ENCODE measurements around the gene RPS6KB1.
"Not testable (repeated sequence)": the region's sequence is repeated elsewhere in the genome, so short reads cannot be mapped to it uniquely, and the experiment has no call there.

RPS6KB1 gene

GRCh38 chr17:59853168-59853918 lies 39.6 kb upstream of the RPS6KB1 start:
- no peaks in the 10 kb centered on the region for H3K4me1 ChIP-seq (ENCODE audit: control insufficient read depth, insufficient read depth, low read length)
- H3K27ac ChIP-seq (ENCODE audit: insufficient read depth, low read depth, low read length, poor library complexity, severe bottlenecking) = no peak overlapping the region
- H3K4me3 ChIP-seq (ENCODE audit: insufficient read depth, low read depth, low read length) = no peak overlapping the region
- no peaks in the 10 kb centered on the region for H3K9me3 ChIP-seq (ENCODE audit: control insufficient read depth, low read length)
- 82 to 86% methylated on average over 14 of the region's 14 CpGs for WGBS, 2 experiments
- H3K36me3 ChIP-seq (ENCODE audit: control insufficient read depth, insufficient read depth, low read length) = no peaks in the 10 kb centered on the region
- H3K27me3 ChIP-seq (ENCODE audit: control insufficient read depth, insufficient read depth, low read length, poor library complexity, severe bottlenecking) = no peaks in the 10 kb centered on the region

DNA sequence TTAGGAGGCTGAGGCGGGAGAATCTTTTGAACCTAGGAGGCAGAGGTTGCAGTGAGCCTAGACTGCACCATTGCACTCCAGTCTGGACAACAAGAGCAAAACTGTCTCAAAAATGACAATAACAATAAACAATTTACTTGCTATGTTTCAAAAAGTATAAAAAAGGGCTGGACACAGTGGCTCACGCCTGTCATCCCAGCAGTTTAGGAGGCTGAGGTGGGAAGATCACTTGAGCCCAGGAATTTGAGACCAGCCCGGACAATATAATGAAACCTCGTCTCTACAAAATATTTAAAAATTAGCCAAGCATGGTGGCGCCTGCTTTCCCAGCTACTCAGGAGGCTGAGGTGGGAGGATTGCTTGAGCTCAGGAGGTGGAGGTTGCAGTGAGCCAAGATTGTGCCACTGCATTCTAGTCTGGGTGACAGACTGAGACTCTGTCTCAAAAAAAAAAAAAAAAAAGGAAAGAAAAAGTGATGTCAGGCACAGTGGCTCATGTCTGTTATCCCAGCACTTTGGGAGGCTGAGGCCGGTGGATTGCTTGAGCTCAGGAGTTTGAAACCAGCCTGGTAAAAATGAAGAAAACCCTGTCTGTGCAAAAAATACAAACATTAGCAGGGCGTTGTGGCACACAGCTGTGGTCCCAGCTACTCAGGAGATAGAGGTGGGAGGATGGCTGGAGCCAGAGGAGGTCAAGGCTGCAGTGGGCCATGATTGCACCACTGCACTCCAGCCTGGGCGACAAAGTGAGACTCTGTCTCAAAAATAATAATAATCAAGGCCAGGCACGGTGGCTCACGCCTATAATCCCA lies 38.8 kb upstream of the RPS6KB1 start:
- not testable (repeated sequence) for H3K27me3 ChIP-seq (ENCODE audit: control insufficient read depth, insufficient read depth, low read length, poor library complexity, severe bottlenecking); H3K27ac ChIP-seq (ENCODE audit: insufficient read depth, low read depth, low read length, poor library complexity, severe bottlenecking); H3K36me3 ChIP-seq (ENCODE audit: control insufficient read depth, insufficient read depth, low read length); H3K9me3 ChIP-seq (ENCODE audit: control insufficient read depth, low read length); H3K4me1 ChIP-seq (ENCODE audit: control insufficient read depth, insufficient read depth, low read length); H3K4me3 ChIP-seq (ENCODE audit: insufficient read depth, low read depth, low read length)
- WGBS, 2 experiments = 93 to 95% methylated on average over 10 of the region's 10 CpGs

DNA sequence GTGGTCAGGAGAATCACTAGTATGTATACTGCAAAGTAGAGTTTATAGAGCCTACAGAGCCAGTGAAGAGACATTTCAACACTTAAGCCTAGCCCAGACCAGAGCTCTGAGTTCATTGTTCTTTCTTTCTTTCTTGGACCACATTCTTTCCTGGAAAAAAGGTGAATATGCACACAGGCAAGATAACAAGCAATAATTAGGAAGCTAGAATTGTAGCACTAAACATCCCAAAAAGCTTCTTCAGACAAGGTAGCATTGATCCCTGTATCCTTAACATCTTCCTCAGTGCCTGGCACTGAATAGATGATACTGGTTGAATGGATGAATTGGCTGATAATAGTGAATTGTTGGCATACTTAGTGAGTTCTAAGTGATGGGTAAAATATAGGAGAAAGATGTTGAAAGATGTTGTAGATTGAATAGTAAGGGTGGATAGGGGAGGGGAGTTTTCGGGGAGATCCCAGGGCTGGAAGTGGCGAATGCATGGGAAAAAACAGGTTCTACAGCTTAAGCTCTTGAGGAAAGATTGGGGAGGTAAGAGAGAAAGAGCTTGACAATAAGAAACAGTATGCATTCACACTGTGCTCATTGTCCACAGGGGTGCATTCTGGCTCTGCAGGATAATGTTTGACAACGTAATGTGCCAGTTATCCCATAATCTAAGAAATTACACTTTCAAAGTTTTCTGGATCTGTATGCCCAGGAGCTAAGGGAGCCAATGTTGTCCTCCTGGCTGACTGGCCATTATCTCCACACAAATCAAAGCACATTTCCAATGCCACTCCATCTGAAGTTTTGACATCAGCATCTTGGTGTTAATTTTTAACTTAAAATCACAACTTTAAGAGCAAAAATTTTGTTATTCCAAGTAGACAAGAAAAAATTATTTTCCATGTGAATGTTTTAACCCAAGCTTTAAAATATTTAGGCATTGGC lies 35.8 kb upstream of the RPS6KB1 start:
- Histone ChIP-seq H3K4me3 (ENCODE audit: insufficient read depth, low read depth, low read length) (no peak overlapping the region), H3K36me3 (ENCODE audit: control insufficient read depth, insufficient read depth, low read length) (no peaks in the 10 kb centered on the region), H3K27me3 (ENCODE audit: control insufficient read depth, insufficient read depth, low read length, poor library complexity, severe bottlenecking) (no peaks in the 10 kb centered on the region), H3K9me3 (ENCODE audit: control insufficient read depth, low read length) (no peaks in the 10 kb centered on the region), H3K27ac (ENCODE audit: insufficient read depth, low read depth, low read length, poor library complexity, severe bottlenecking) (no peak overlapping the region), H3K4me1 (ENCODE audit: control insufficient read depth, insufficient read depth, low read length) (no peaks in the 10 kb centered on the region)
- WGBS, 2 experiments = 76 to 81% methylated on average over 3 of the region's 3 CpGs

DNA sequence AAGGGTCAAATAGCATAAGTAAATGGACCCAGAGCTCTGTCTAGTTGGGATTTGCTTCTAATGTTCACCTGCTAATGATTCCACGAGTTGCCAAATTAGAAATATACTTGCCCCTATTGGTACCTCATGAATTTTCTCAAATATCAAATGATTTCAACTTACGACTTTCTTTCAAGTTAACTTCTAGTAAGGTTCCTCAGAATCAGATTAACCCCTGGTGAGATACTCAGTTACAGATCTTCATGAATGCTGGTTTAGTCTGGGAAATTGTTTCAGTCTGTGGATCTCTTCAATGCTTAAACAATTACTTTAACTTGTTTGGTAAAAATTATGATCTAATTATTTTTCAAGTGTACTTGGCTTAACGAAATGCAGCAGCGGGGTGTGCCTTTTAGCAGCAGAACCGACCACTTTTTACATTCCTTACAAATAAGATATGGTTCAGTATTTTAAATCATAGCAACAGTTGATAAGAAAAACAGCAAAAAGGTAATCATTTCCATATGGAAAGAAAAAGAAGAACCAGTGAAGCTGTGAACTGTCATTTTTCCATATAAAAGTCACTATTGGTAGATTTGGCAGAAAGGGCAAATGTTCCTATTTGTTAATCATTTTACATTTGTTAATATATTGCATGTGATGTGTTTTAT lies 34.6 kb upstream of the RPS6KB1 start:
- WGBS, 2 experiments = 92 to 93% methylated on average over 2 of the region's 5 CpGs
- Histone ChIP-seq H3K9me3 (ENCODE audit: control insufficient read depth, low read length) (no peaks in the 10 kb centered on the region), H3K27ac (ENCODE audit: insufficient read depth, low read depth, low read length, poor library complexity, severe bottlenecking) (no peak overlapping the region), H3K4me1 (ENCODE audit: control insufficient read depth, insufficient read depth, low read length) (no peaks in the 10 kb centered on the region), H3K4me3 (ENCODE audit: insufficient read depth, low read depth, low read length) (no peak overlapping the region), H3K27me3 (ENCODE audit: control insufficient read depth, insufficient read depth, low read length, poor library complexity, severe bottlenecking) (no peaks in the 10 kb centered on the region), H3K36me3 (ENCODE audit: control insufficient read depth, insufficient read depth, low read length) (no peaks in the 10 kb centered on the region)

DNA sequence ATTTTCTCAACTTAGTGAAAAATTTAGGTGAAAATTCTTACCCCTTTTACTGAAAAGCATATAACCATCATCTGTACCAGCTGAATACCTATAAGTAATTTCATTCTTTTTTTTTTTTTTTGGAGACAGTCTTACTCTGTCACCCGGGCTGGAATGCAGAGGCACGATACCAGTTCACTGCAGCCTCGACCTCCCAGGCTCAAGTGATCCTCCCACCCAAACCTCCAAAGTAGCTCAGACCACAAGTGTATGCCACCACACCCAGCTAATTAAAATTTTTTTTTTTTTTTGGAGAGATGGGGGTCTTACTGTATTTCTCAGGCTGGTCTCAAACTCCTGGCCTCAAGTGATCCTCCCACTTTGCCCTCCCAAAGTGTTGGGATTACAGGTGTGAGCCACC lies 34.0 kb upstream of the RPS6KB1 start:
- Histone ChIP-seq H3K27ac (ENCODE audit: insufficient read depth, low read depth, low read length, poor library complexity, severe bottlenecking) (no peak overlapping the region), H3K36me3 (ENCODE audit: control insufficient read depth, insufficient read depth, low read length) (no peaks in the 10 kb centered on the region), H3K9me3 (ENCODE audit: control insufficient read depth, low read length) (no peaks in the 10 kb centered on the region), H3K4me1 (ENCODE audit: control insufficient read depth, insufficient read depth, low read length) (no peaks in the 10 kb centered on the region), H3K27me3 (ENCODE audit: control insufficient read depth, insufficient read depth, low read length, poor library complexity, severe bottlenecking) (no peaks in the 10 kb centered on the region), H3K4me3 (ENCODE audit: insufficient read depth, low read depth, low read length) (no peak overlapping the region)
- 90 to 91% methylated on average over 3 of the region's 3 CpGs for WGBS, 2 experiments

GRCh38 chr17:59859444-59860025 lies 33.4 kb upstream of the RPS6KB1 start:
- H3K4me3 ChIP-seq (ENCODE audit: insufficient read depth, low read depth, low read length) = no peak overlapping the region
- peaks cover 3% of the 10 kb centered on the region for H3K36me3 ChIP-seq (ENCODE audit: control insufficient read depth, insufficient read depth, low read length)
- no peaks in the 10 kb centered on the region for H3K4me1 ChIP-seq (ENCODE audit: control insufficient read depth, insufficient read depth, low read length)
- H3K9me3 ChIP-seq (ENCODE audit: control insufficient read depth, low read length) = no peaks in the 10 kb centered on the region
- H3K27me3 ChIP-seq (ENCODE audit: control insufficient read depth, insufficient read depth, low read length, poor library complexity, severe bottlenecking) = no peaks in the 10 kb centered on the region
- H3K27ac ChIP-seq (ENCODE audit: insufficient read depth, low read depth, low read length, poor library complexity, severe bottlenecking) = no peak overlapping the region
- 87 to 92% methylated on average over 2 of the region's 2 CpGs for WGBS, 2 experiments

GRCh38 chr17:59863616-59864015 lies 29.3 kb upstream of the RPS6KB1 start:
- no peak overlapping the region for H3K27ac ChIP-seq (ENCODE audit: insufficient read depth, low read depth, low read length, poor library complexity, severe bottlenecking)
- peaks cover 3% of the 10 kb centered on the region for H3K36me3 ChIP-seq (ENCODE audit: control insufficient read depth, insufficient read depth, low read length)
- 96 to 97% methylated on average over 2 of the region's 3 CpGs for WGBS, 2 experiments
- H3K4me1 ChIP-seq (ENCODE audit: control insufficient read depth, insufficient read depth, low read length) = no peaks in the 10 kb centered on the region
- H3K4me3 ChIP-seq (ENCODE audit: insufficient read depth, low read depth, low read length) = no peak overlapping the region
- no peaks in the 10 kb centered on the region for H3K9me3 ChIP-seq (ENCODE audit: control insufficient read depth, low read length)
- no peaks in the 10 kb centered on the region for H3K27me3 ChIP-seq (ENCODE audit: control insufficient read depth, insufficient read depth, low read length, poor library complexity, severe bottlenecking)

- H3K4me3 ChIP-seq (ENCODE audit: insufficient read depth, low read depth, low read length) = no peak overlapping the region
- H3K36me3 ChIP-seq (ENCODE audit: control insufficient read depth, insufficient read depth, low read length) = no peaks in the 10 kb centered on the region
- H3K27me3 ChIP-seq (ENCODE audit: control insufficient read depth, insufficient read depth, low read length, poor library complexity, severe bottlenecking) = no peaks in the 10 kb centered on the region
- H3K9me3 ChIP-seq (ENCODE audit: control insufficient read depth, low read length) = no peaks in the 10 kb centered on the region
- H3K4me1 ChIP-seq (ENCODE audit: control insufficient read depth, insufficient read depth, low read length) = no peaks in the 10 kb centered on the region
- H3K27ac ChIP-seq (ENCODE audit: insufficient read depth, low read depth, low read length, poor library complexity, severe bottlenecking) = no peak overlapping the region
- 84 to 89% methylated on average over 1 of the region's 1 CpG for WGBS, 2 experiments
These were observed 23.0 kb upstream of the RPS6KB1 start for GRCh38 chr17:59869941-59870218.

DNA sequence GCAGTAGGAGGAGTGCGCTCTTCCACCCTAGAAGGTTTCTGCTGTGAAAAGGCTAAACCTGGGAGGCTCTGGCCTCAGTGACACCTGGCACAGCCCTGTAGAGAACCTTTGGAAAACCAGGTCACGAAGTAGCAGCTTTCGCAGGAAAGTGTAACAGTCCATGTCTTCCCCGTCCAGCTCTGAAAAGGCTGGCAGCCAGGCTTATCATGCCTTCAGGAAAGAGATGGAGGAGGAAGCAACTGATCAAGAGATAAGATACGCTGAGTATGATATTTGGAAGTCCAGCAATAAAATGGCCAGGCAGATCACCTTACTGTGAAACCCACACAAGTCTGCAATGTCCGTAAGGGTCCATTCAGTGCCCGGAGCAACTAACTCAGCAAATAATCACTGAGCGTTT lies 22.4 kb upstream of the RPS6KB1 start:
- Histone ChIP-seq H3K36me3 (ENCODE audit: control insufficient read depth, insufficient read depth, low read length) (peaks cover 6% of the 10 kb centered on the region), H3K4me3 (ENCODE audit: insufficient read depth, low read depth, low read length) (no peak overlapping the region), H3K27me3 (ENCODE audit: control insufficient read depth, insufficient read depth, low read length, poor library complexity, severe bottlenecking) (no peaks in the 10 kb centered on the region), H3K27ac (ENCODE audit: insufficient read depth, low read depth, low read length, poor library complexity, severe bottlenecking) (no peak overlapping the region), H3K4me1 (ENCODE audit: control insufficient read depth, insufficient read depth, low read length) (no peaks in the 10 kb centered on the region), H3K9me3 (ENCODE audit: control insufficient read depth, low read length) (no peaks in the 10 kb centered on the region)
- 95 to 98% methylated on average over 8 of the region's 8 CpGs for WGBS, 2 experiments

Measured in ectodermal cell (in vitro differentiated cells).